ENCODE measurements around the gene NCKAP5L.

DNA sequence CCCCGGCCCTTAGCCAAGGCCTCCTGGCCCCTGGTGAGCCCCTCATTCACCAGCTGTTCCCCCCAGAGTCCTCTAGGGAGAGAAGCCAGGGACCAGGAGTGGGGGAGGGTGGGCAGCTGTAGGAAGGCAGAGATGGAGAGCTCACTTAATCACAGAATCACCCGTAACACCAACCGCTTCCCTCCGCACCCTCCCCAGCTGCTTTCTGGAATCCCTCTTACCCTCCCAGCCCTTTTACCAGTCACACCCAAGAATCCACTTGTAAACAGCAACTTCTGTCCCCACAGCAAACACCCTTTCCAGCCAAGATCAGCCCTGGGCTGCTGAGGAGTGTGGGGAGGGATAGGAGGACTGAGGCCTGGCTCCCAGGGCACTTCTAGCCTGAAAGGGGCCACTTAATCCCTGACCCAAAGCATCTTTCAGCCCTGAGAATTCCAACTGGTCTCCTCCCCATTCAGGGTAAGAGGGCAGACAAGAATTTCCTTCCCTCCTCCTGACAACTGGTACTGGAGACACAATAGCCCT lies 18.8 kb downstream of the NCKAP5L start:
- TF ChIP-seq, protein P1, sequence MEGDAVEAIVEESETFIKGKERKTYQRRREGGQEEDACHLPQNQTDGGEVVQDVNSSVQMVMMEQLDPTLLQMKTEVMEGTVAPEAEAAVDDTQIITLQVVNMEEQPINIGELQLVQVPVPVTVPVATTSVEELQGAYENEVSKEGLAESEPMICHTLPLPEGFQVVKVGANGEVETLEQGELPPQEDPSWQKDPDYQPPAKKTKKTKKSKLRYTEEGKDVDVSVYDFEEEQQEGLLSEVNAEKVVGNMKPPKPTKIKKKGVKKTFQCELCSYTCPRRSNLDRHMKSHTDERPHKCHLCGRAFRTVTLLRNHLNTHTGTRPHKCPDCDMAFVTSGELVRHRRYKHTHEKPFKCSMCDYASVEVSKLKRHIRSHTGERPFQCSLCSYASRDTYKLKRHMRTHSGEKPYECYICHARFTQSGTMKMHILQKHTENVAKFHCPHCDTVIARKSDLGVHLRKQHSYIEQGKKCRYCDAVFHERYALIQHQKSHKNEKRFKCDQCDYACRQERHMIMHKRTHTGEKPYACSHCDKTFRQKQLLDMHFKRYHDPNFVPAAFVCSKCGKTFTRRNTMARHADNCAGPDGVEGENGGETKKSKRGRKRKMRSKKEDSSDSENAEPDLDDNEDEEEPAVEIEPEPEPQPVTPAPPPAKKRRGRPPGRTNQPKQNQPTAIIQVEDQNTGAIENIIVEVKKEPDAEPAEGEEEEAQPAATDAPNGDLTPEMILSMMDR (IDR thresholded peaks at IDR 0.05) = no peak
- TF ChIP-seq, protein P2, sequence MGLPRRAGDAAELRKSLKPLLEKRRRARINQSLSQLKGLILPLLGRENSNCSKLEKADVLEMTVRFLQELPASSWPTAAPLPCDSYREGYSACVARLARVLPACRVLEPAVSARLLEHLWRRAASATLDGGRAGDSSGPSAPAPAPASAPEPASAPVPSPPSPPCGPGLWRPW (IDR thresholded peaks at IDR 0.05) = no peak
- TF ChIP-seq RNF2 (IDR thresholded peaks at IDR 0.05; ENCODE audit: borderline replicate concordance, low read depth) (no peak), RCOR1 (IDR thresholded peaks at IDR 0.05; ENCODE audit: low read depth, low read length) (no peak), POLR2A (IDR thresholded peaks at IDR 0.05; ENCODE audit: low read length) (no peak), EP300 (IDR thresholded peaks at IDR 0.05) (no peak), HDAC2 (IDR thresholded peaks at IDR 0.05) (no peak), BHLHE40 (IDR thresholded peaks at IDR 0.05; ENCODE audit: low read depth, low read length) (no peak)
- TF ChIP-seq, protein P3, sequence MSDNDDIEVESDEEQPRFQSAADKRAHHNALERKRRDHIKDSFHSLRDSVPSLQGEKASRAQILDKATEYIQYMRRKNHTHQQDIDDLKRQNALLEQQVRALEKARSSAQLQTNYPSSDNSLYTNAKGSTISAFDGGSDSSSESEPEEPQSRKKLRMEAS (IDR thresholded peaks at IDR 0.05) = no peak
- TF ChIP-seq, protein P4, sequence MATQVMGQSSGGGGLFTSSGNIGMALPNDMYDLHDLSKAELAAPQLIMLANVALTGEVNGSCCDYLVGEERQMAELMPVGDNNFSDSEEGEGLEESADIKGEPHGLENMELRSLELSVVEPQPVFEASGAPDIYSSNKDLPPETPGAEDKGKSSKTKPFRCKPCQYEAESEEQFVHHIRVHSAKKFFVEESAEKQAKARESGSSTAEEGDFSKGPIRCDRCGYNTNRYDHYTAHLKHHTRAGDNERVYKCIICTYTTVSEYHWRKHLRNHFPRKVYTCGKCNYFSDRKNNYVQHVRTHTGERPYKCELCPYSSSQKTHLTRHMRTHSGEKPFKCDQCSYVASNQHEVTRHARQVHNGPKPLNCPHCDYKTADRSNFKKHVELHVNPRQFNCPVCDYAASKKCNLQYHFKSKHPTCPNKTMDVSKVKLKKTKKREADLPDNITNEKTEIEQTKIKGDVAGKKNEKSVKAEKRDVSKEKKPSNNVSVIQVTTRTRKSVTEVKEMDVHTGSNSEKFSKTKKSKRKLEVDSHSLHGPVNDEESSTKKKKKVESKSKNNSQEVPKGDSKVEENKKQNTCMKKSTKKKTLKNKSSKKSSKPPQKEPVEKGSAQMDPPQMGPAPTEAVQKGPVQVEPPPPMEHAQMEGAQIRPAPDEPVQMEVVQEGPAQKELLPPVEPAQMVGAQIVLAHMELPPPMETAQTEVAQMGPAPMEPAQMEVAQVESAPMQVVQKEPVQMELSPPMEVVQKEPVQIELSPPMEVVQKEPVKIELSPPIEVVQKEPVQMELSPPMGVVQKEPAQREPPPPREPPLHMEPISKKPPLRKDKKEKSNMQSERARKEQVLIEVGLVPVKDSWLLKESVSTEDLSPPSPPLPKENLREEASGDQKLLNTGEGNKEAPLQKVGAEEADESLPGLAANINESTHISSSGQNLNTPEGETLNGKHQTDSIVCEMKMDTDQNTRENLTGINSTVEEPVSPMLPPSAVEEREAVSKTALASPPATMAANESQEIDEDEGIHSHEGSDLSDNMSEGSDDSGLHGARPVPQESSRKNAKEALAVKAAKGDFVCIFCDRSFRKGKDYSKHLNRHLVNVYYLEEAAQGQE (IDR thresholded peaks at IDR 0.05) = no peak

Measured in A549 (cell line).